ENCODE measurements around the gene CGB3. TPM values are rescaled to one million over a fixed set of nuclear protein-coding genes. Genes with fewer than 3 reads are reported as not detected.

The CGB3 gene
- 0.38 TPM in 1 of 5 replicates, not detected in the others for total RNA-seq (2022; extraction: Qiagen RNA extraction; ENCODE audit: low read depth)

DNA sequence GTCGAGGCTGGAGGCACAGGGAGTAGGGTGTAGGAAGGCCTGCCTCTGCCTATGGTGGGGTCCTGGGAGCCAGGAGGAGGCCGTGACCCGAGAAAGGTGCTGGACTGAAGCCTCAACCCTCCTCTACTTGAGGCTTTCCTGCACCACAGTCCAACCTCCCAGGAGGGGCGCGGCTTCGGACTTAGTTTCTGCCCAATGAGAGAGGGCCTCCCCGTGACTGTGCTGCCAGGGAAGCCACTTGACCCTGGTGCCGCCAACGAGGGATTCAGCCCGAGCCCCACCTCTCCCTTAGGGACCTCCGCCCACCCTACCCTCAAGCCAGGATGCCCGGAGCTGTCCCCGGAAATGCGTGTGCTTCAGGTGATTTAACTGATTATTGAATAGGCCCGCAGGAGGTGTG, at the start of gene CGB3:
TSS of gene CGB3 (minus strand) at position 101 of the 400 bp plus-strand sequence. CDS start 362 bp downstream, outside the sequence.

DNA sequence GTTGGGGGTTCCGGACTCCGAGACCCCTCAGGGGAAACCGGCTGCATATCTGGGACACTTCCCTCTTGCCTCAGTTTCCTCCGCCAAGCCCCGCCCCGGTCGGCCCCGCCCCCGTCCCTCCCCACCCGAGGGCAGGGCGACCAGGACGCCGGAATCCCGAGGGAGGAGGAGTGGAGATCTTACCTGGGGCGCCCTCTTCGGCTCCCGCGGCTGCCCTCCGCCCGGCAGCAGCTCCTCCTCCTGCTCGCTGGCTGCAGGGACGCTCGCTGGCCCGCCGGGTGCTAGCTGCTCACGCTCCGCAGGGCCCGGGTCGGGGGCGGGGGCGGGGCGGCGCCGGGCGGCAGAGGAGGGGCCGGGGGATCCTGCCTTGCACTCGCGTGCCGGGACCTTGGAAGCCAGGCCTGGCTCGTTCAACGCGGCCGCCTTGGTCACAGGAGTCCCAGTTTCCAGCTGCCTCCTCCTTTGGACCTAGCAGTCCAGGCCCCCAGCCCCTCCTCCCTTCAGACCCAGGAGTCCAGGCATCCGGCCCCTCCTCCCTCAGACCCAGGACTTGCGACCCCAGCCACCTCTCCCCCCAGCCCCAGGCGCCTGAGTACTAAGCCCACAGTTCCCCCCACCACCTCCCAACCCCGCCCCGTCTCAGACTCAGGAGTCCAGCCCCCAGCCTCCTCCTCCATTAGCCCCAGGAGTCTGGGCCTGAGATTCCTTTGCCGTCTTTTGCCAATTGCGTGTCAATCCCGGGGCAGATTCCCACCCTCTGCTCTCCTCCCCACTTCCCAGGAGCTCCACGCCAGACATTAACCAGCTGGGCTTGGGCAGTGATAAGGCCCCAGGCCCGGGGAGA, 40.9 kb upstream of the CGB3 start, which contains the start of gene NTF4:
TSS of gene NTF4 (minus strand) at position 51 of the 844 bp plus-strand sequence. CDS start 2,821 bp downstream, outside the sequence.

DNA sequence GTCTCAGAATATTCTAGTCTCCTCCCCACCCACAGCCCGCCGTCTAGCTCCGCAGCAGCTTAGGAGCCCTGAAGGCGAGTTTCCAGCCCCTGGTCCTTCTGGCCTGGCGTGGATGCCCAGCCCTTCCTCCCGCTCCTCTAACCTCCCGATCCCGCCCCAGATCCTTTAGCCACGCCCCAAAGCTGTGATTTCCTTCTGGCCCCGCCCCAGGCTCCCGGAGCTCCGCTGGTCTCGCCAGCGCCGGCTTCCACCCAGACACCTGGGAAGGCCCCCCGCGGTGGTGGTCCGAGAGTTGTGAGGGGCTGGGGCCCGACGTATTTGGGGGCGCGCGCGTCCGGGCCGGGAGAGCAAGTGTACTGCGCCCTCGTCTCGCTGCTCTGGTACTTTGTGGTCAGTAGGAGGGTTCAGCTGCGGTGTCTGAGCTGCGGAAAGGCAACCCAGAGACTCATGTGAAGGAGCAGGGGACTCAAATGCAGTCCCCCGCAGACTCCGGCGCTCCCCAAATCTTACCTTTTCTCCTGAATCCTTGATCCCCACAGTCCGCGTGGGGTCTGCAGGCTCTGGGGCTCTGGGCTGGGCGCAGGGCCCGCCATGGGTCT, 33.6 kb upstream of the CGB3 start, which contains the start of gene CGB7:
TSS of gene CGB7 (minus strand) at position 114 of the 599 bp plus-strand sequence. CDS start 2,374 bp downstream, outside the sequence.

DNA sequence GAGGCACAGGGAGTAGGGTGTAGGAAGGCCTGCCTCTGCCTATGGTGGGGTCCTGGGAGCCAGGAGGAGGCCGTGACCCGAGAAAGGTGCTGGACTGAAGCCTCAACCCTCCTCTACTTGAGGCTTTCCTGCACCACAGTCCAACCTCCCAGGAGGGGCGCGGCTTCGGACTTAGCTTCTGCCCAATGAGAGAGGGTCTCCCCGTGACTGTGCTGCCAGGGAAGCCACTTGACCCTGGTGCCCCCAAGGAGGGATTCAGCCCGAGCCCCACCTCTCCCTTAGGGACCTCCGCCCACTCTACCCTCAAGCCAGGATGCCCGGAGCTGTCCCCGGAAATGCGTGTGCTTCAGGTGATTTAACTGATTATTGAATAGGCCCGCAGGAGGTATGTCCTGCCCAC, 24.9 kb upstream of the CGB3 start, which contains the start of gene CGB8:
TSS of gene CGB8 (minus strand) at position 101 of the 400 bp plus-strand sequence. CDS start 372 bp downstream, outside the sequence.

DNA sequence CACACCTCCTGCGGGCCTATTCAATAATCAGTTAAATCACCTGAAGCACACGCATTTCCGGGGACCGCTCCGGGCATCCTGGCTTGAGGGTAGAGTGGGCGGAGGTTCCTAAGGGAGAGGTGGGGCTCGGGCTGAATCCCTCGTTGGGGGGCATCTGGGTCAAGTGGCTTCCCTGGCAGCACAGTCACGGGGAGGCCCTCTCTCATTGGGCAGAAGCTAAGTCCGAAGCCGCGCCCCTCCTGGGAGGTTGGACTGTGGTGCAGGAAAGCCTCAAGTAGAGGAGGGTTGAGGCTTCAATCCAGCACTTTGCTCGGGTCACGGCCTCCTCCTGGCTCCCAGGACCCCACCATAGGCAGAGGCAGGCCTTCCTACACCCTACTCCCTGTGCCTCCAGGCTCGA, 19.4 kb upstream of the CGB3 start, which contains the start of gene CGB5:
TSS of gene CGB5 (plus strand) at position 301 of the 400 bp plus-strand sequence. CDS start 362 bp downstream, outside the sequence.

DNA sequence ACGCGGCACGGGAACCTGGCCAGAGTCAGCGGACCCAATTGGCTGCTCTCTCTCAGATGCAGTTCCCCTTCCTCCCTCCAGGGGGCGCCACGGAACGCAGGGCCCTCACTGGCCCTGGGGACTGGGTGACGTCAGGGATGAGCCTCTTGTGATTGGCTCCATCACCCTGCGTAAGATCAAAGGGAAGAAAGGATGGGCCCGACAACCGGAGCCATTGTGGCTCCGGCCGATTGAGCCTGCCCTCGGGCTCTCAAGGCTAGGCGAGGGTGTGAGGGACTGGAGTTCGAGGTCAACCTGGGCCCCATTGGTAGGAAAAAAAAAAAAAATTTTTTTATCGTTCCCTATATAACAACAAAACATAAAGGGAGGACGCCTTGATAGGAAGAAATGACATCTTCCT, 12.7 kb upstream of the CGB3 start, which contains the start of gene CGB1:
TSS of gene CGB1 (minus strand) at position 81 of the 400 bp plus-strand sequence. CDS start 184 bp downstream, outside the sequence.

DNA sequence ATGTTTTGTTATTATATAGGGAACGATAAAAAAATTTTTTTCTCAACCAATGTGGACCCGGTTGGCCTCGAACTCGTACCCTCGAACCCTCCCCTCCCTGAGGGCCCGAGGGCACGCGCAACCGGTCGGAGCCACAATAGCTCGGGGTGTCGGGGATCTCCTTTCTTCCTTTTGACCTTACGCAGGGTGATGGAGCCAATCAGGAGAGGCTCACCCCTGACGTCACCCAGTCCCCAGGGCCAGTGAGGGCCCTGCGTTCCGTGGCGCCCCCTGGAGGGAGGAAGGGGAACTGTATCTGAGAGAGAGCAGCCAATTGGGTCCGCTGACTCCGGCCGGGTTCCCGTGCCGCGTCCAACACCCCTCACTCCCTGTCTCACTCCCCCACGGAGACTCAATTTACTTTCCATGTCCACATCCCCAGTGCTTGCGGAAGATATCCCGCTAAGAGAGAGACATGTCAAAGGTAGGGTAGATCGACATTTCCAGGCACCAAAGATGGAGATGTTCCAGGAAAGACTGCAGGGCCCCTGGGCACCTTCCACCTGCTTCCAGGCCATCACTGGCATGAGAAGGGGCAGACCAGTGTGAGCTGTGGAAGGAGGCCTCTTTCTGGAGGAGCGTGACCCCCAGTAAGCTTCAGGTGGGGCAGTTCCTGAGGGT, 7.6 kb upstream of the CGB3 start, which contains the start of gene CGB2:
TSS of gene CGB2 (plus strand) at position 249 of the 660 bp plus-strand sequence. CDS start at position 455, 206 bp downstream.

DNA sequence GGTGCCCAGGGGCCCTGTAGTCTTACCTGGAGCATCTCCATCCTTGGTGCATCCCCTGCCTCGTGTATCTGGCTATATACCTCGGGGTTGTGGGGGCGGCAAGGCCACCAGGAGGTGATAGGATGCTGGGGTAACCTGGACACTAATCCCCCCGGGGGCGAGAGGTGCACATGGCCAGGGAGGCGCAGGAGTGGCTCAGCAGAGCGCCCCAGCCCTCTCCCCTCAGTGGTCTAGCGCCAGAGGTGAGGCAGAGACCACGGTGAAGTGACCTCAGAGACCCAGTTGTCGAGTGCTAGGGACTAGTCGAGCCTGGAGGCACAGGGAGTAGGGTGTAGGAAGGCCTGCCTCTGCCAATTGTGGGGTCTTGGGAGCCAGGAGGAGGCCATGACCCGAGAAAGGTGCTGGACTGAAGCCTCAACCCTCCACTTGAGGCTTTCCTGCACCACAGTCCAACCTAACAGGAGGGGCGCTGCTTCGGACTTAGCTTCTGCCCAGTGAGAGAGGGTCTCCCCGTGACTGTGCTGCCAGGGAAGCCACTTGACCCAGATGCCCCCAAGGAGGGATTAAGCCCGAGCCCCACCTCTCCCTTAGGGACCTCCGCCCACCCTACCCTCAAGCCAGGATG, 7.0 kb downstream of the CGB3 start, which contains the start of gene LHB:
TSS of gene LHB (minus strand) at position 51 of the 625 bp plus-strand sequence. CDS start at position 41, 10 bp downstream.

DNA sequence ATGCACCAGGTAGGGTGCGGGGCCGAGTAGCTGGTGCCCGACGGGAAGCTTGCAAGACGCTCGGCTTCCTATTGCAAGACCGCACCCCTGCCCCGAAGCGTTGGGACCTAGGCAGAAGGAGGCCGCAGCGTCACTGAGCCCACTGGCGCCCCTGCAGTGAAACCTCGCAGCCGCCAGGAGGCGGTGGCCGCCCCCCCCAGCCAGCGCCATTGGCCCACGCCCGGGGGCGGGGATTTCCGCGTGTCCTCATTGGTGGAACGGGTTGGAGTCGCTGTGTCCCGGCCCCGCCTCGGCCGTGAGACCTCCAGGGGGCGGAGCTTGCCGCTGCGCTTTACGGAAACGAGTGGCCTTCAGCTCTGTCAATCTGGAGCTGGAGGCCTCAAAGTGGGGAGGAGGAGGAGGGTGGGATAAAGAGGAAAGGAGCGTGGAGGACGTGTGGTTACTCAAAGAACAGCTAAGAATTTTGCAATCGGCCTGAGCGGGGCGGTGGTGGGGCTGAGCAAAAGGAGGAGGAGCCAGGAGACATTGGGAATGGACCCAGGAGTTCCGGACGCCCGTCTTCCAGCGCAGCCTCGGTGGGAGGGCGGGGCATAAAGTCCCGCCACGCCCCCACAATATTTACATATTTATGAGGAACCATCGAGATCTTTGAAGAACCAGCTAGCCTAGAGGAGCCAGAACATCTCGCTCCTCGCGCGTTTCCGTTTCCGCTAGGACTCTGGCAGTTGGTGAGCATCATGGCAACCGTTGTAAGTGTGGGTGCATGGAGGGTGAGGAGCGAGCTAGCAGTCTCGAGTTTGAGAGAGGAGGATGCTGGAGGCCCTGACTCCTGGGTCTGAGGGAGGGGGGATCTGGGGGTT, 30.7 kb downstream of the CGB3 start, which contains the start of the genes GYS1 and RUVBL2:
TSS of gene GYS1 (minus strand) at position 135 of the 860 bp plus-strand sequence. CDS start 197 bp downstream, outside the sequence.
TSS of gene RUVBL2 (plus strand) at position 713 of the 860 bp plus-strand sequence. CDS start at position 738, 25 bp downstream.

Other genes with a start within 250 kb of the CGB3 start
- gene BCAT2, start 213.3 kb downstream of the CGB3 start, total RNA-seq (2022; extraction: Qiagen RNA extraction; ENCODE audit: low read depth), result 50.8 to 62.8 TPM (median 58.1 TPM) in 5 replicates
- gene HSD17B14, start 187.8 kb downstream of the CGB3 start, total RNA-seq (2022; extraction: Qiagen RNA extraction; ENCODE audit: low read depth), result 12.3 to 16.2 TPM (median 13.0 TPM) in 5 replicates
- 1.1 to 2.2 TPM (median 1.5 TPM) in 5 replicates for gene PLEKHA4, start 155.7 kb downstream of the CGB3 start, total RNA-seq (2022; extraction: Qiagen RNA extraction; ENCODE audit: low read depth)
- 84.1 to 116 TPM (median 94.2 TPM) in 5 replicates for gene PPP1R15A, start 151.9 kb downstream of the CGB3 start, total RNA-seq (2022; extraction: Qiagen RNA extraction; ENCODE audit: low read depth)
- not detected in 5 replicates for gene TULP2, start 125.6 kb downstream of the CGB3 start, total RNA-seq (2022; extraction: Qiagen RNA extraction; ENCODE audit: low read depth)
- gene NUCB1, start 124.0 kb downstream of the CGB3 start, total RNA-seq (2022; extraction: Qiagen RNA extraction; ENCODE audit: low read depth), result 193 to 220 TPM (median 200 TPM) in 5 replicates
- 1.2 to 2.7 TPM (median 1.7 TPM) in 5 replicates for gene DHDH, start 90.6 kb downstream of the CGB3 start, total RNA-seq (2022; extraction: Qiagen RNA extraction; ENCODE audit: low read depth)
- 267 to 409 TPM (median 344 TPM) in 5 replicates for gene BAX, start 69.5 kb downstream of the CGB3 start, total RNA-seq (2022; extraction: Qiagen RNA extraction; ENCODE audit: low read depth)
- 16,193 to 24,145 TPM (median 18,864 TPM) in 5 replicates for gene FTL, start 59.0 kb downstream of the CGB3 start, total RNA-seq (2022; extraction: Qiagen RNA extraction; ENCODE audit: low read depth)
- 16.8 to 21.1 TPM (median 19.5 TPM) in 5 replicates for gene GYS1, start 31.0 kb downstream of the CGB3 start, total RNA-seq (2022; extraction: Qiagen RNA extraction; ENCODE audit: low read depth)
- gene RUVBL2, start 30.4 kb downstream of the CGB3 start, total RNA-seq (2022; extraction: Qiagen RNA extraction; ENCODE audit: low read depth), result 214 to 245 TPM (median 232 TPM) in 5 replicates
- not detected in 5 replicates for gene LHB, start 7.2 kb downstream of the CGB3 start, total RNA-seq (2022; extraction: Qiagen RNA extraction; ENCODE audit: low read depth)
- 0.26 to 0.34 TPM (median 0.26 TPM) in 3 of 5 replicates, not detected in the others for gene CGB2, start 7.6 kb upstream of the CGB3 start, total RNA-seq (2022; extraction: Qiagen RNA extraction; ENCODE audit: low read depth)
- gene CGB1, start 12.6 kb upstream of the CGB3 start, total RNA-seq (2022; extraction: Qiagen RNA extraction; ENCODE audit: low read depth), result 0.21 TPM in 1 of 5 replicates, not detected in the others
- 0.59 to 2.7 TPM (median 1.2 TPM) in 5 replicates for gene CGB5, start 19.5 kb upstream of the CGB3 start, total RNA-seq (2022; extraction: Qiagen RNA extraction; ENCODE audit: low read depth)
- gene CGB8, start 24.8 kb upstream of the CGB3 start, total RNA-seq (2022; extraction: Qiagen RNA extraction; ENCODE audit: low read depth), result 1.9 to 3.4 TPM (median 2.0 TPM) in 5 replicates
- 0.21 to 0.97 TPM (median 0.55 TPM) in 4 of 5 replicates, not detected in the other for gene CGB7, start 33.4 kb upstream of the CGB3 start, total RNA-seq (2022; extraction: Qiagen RNA extraction; ENCODE audit: low read depth)
- 0.42 to 0.61 TPM (median 0.54 TPM) in 5 replicates for gene NTF4, start 40.5 kb upstream of the CGB3 start, total RNA-seq (2022; extraction: Qiagen RNA extraction; ENCODE audit: low read depth)
- not detected in 5 replicates for gene KCNA7, start 48.4 kb upstream of the CGB3 start, total RNA-seq (2022; extraction: Qiagen RNA extraction; ENCODE audit: low read depth)
- 302 to 324 TPM (median 319 TPM) in 5 replicates for gene SNRNP70, start 61.1 kb upstream of the CGB3 start, total RNA-seq (2022; extraction: Qiagen RNA extraction; ENCODE audit: low read depth)
- gene LIN7B, start 90.0 kb upstream of the CGB3 start, total RNA-seq (2022; extraction: Qiagen RNA extraction; ENCODE audit: low read depth), result 5.7 to 7.1 TPM (median 6.7 TPM) in 5 replicates
- 1.5 to 2.5 TPM (median 1.6 TPM) in 5 replicates for gene C19orf73, start 94.8 kb upstream of the CGB3 start, total RNA-seq (2022; extraction: Qiagen RNA extraction; ENCODE audit: low read depth)
- 4.5 to 8.8 TPM (median 8.1 TPM) in 5 replicates for gene PPFIA3, start 95.2 kb upstream of the CGB3 start, total RNA-seq (2022; extraction: Qiagen RNA extraction; ENCODE audit: low read depth)
- gene HRC, start 131.1 kb upstream of the CGB3 start, total RNA-seq (2022; extraction: Qiagen RNA extraction; ENCODE audit: low read depth), result 0.06 TPM in 2 of 5 replicates, not detected in the others
- gene TRPM4, start 133.5 kb upstream of the CGB3 start, total RNA-seq (2022; extraction: Qiagen RNA extraction; ENCODE audit: low read depth), result 6.9 to 10.2 TPM (median 8.4 TPM) in 5 replicates